ENCODE measurements around the gene ZNF354C. TPM values are rescaled to one million over a fixed set of nuclear protein-coding genes. Genes with fewer than 3 reads are reported as not detected.

The ZNF354C gene
- total and polyA plus RNA-seq, 2 of the 4 experiments (the other 2 are of a cell fraction): 1.9 to 5.6 TPM

DNA sequence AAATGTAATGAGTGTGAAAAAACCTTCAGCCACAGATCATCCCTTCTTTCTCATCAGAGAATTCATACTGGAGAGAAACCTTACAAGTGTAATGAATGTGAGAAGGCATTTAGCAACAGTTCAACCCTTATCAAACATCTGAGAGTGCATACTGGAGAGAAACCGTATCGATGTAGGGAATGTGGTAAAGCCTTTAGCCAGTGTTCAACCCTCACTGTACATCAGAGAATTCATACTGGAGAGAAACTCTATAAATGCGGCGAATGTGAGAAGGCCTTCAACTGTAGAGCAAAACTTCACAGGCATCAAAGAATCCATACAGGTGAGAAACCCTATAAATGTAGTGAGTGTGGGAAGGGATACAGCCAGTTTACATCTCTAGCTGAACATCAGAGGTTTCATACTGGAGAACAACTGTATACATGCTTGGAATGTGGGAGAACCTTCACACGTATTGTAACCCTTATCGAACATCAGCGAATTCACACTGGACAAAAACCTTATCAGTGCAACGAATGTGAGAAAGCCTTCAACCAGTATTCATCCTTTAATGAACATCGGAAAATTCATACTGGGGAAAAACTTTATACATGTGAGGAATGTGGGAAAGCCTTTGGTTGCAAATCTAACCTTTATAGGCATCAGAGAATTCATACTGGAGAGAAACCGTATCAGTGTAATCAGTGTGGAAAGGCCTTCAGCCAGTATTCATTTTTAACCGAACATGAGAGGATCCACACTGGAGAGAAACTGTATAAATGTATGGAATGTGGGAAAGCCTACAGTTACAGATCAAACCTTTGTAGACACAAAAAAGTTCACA, 19.2 kb downstream of the ZNF354C start:
- CTCF ChIA-PET: no interaction called here
- BruUV-seq (replicated peaks): TSS peak; percentile 27
- 100% methylated on average over 1 of the region's 11 CpGs; no CpG with 5 or more reads in 1 of the 2 experiments for WGBS, 2 experiments (ENCODE audit: extremely low coverage in 2 of 2, insufficient read length in 1 of 2)

More for the DNA sequence above, 19.2 kb downstream of the ZNF354C start:
- Histone ChIP-seq H2AK5ac (ENCODE audit: low read depth, low read length) (no peak overlapping the region), H3K36me3 (ENCODE audit: control insufficient read depth, insufficient read depth, low read length) (peaks cover 37% of the 10 kb centered on the region), H4K91ac (ENCODE audit: insufficient read depth, low read depth, low read length) (no peak overlapping the region), H2BK5ac (ENCODE audit: low read depth, low read length, poor library complexity, severe bottlenecking) (no peak overlapping the region), H4K8ac (ENCODE audit: low read depth in 2 of 2, low read length in 2 of 2) (no peak overlapping the region), H3K79me1 (ENCODE audit: low read depth in 1 of 2, low read length in 2 of 2) (no peaks in the 10 kb centered on the region), H2AK9ac (replicated peaks; ENCODE audit: low read depth, low read length, poor library complexity) (no peak overlapping the region), H3K18ac (ENCODE audit: low read depth, low read length) (no peak overlapping the region), H3K27ac (ENCODE audit: insufficient read depth, low read length) (no peak overlapping the region), H4K20me1 (ENCODE audit: insufficient read depth, low read length) (no peaks in the 10 kb centered on the region), H3K4ac (ENCODE audit: low read depth, low read length) (no peak overlapping the region), H3K4me3 (ENCODE audit: insufficient read depth, low read depth, low read length) (no peak overlapping the region), H2BK20ac (ENCODE audit: low read depth, low read length) (no peak overlapping the region), H2BK15ac (ENCODE audit: low read depth, low read length) (no peak overlapping the region), H3K9ac (ENCODE audit: low read depth, low read length) (no peak overlapping the region), H3K4me2 (ENCODE audit: low read depth, low read length) (no peak overlapping the region), H3K27me3 (ENCODE audit: control insufficient read depth, insufficient read depth, low read length) (no peaks in the 10 kb centered on the region), H3K4me1 (ENCODE audit: control insufficient read depth, insufficient read depth, low read length) (no peaks in the 10 kb centered on the region), H3K56ac (ENCODE audit: extremely low read depth, insufficient read depth, low read length) (no peak overlapping the region), H2AFZ (replicated peaks; ENCODE audit: low read length, poor library complexity) (no peak overlapping the region), H3K9me3 (ENCODE audit: control insufficient read depth, insufficient read depth, low read length) (peaks cover 72% of the 10 kb centered on the region), H2BK120ac (ENCODE audit: low read depth, low read length) (no peak overlapping the region), H3K9me1 (ENCODE audit: insufficient read depth, low read length) (no peaks in the 10 kb centered on the region), H4K5ac (ENCODE audit: low read depth, low read length) (no peak overlapping the region), H3K23ac (ENCODE audit: low read depth, low read length) (no peak overlapping the region), H3K14ac (replicated peaks; ENCODE audit: low read depth, low read length) (no peak overlapping the region)
- intact Hi-C loops (cut with micrococcal nuclease) (no loop called here), dilution Hi-C loops (cut with HindIII; ENCODE audit: low sequenced_read_pairs, unreplicated experiment) (no loop called here), in situ Hi-C loops (cut with MboI; ENCODE audit: low sequenced_read_pairs) (no loop called here)
- DNase-seq (no peak), ATAC-seq (ENCODE audit: low read depth) (no peak)
- TF ChIP-seq RCOR1 (IDR thresholded peaks at IDR 0.05; ENCODE audit: insufficient replicate concordance, low read length) (no peak), CEBPB (IDR thresholded peaks at IDR 0.05; ENCODE audit: low read depth, low read length) (no peak), MXI1 (IDR thresholded peaks at IDR 0.05; ENCODE audit: borderline replicate concordance, low read depth, low read length) (no peak)
- POLR2A ChIA-PET (ENCODE audit: unreplicated experiment): no interaction called here
